HG02588 (cell line): Measurements from ENCODE around the gene CLDN6.
A peak's percentile ranks its signal among the peaks of the same experiment; 100 is the strongest.

Source experiments
- ATAC-seq: cut with Tn5 transposase; IDR thresholded peaks from one replicate; pipeline ENCODE4 v1.9.1; 2021; ENCODE audit warnings: mild to moderate bottlenecking, moderate library complexity; ENCODE audit not compliant: unreplicated experiment

The CLDN6 gene

DNA sequence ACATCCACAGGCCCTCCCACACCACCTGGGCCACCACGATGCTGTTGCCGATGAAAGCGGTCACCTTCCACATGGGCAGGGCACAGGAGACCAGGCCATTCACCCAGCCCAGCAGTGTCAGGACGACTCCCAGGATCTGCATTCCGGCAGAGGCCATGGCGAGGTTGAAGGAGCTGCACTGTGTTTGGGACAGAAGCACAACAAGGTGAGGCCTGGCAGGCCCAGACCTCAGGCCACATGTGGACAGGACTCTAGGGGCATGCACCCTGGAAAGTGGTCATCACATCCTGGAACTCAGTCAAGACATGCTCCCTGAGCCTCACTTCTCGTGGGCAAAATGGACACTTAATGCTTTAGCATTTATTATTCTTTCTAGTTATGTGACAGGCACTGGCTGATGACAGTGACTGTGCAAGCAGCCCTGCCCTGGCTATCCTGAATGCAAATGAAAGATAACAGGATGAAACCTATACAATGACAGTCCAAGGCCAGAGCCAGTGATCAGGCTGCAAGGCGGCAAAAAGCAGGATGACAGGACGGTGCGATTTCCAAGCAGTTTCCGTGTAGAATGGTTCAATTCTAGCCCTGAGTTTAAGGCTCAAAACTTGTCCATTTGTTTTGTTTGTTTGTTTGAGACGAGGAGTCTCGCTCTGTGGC, 2.0 kb downstream of the CLDN6 start:
- ATAC-seq, result no peak

DNA sequence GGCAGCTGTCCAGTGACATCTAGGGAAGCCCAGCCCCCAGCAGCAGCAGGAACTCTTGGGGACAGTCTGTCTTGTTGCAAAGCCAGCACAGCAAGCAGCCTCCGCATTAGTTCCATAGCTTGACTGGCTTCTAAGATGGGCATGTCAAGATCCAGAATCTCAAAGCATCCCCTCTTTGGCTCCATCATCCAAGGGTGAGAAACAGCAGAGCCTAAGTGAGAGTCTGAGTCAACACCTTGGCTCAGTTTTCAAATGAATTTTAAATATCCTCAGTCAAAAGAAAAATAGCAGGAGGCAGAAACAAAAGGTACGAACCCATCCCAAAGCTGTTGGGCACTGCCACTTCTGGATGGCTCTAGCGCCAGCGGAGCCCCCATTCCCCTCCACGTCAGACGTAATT, 3.0 kb downstream of the CLDN6 start:
- ATAC-seq, result no peak

DNA sequence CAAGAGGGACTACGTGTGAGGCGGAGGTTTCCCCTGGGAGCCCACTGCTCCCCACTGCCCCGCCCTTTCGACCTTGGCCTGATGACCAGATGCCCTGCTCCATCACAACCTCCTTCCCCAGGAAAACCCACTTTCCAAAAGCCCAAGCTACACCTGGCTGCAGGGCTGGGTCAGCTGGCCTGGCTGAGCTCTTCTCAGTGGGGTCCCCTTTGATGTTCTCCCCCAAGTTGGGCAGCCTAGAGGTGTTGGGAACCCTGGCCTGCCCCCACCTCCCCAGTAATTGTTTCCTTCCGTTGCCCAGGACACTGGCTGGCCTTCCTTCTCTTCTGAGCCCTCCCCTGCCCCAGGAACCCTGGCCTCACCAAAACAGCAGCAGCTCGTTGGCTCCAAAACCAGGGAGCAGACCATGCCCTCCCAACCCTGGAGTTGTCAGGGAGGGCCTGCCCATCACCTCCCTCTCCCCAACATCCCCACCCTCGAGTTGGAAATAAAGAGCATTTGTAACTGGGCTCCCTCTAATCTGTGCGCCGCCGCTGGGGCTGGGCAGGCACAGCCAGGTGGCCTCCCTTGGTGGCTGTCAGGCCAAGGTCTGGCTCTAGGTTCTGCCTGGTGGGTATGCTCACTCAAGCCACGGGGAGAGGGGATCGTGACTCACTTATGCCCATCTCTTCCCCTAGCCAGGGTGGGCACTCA, 3.8 kb downstream of the CLDN6 start:
- ATAC-seq, result no peak

DNA sequence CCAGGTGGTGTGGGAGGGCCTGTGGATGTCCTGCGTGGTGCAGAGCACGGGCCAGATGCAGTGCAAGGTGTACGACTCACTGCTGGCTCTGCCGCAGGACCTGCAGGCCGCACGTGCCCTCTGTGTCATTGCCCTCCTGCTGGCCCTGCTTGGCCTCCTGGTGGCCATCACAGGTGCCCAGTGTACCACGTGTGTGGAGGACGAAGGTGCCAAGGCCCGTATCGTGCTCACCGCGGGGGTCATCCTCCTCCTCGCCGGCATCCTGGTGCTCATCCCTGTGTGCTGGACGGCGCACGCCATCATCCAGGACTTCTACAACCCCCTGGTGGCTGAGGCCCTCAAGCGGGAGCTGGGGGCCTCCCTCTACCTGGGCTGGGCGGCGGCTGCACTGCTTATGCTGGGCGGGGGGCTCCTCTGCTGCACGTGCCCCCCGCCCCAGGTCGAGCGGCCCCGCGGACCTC, 4.5 kb downstream of the CLDN6 start:
- ATAC-seq, result no peak

DNA sequence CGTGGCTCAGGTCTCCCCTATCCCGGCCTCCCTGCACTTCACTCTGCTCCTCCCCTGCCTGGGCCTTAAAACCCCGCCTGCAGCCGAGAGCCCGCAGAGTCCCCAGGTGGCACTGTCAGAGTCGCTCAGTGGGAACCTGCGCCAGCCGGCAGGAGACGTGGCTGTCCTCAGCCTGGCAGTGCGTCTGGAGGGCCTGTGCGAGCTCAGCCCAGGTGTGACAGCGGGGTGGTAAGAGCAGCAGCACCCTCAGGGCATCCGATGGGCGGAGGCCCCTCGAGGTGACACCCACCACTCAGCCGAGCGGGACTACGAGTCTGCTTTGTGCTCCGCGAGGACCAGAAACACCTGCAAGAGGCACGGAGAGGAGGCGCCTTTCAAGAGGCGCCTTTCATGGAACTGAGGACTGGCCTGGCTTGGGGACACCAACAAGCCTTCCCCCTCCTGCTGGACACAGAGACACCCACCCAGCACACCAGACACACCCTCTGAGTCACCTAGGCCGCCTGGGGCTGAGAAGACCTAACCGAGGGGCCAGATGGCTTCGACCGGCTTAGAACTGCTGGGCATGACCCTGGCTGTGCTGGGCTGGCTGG, 5.1 kb downstream of the CLDN6 start, which contains the start of gene CLDN9:
Gene CLDN9 (plus strand): TSS at position 96 of the 593 bp plus-strand sequence. CDS start 440 bp downstream, at position 536.
- no peak for ATAC-seq

DNA sequence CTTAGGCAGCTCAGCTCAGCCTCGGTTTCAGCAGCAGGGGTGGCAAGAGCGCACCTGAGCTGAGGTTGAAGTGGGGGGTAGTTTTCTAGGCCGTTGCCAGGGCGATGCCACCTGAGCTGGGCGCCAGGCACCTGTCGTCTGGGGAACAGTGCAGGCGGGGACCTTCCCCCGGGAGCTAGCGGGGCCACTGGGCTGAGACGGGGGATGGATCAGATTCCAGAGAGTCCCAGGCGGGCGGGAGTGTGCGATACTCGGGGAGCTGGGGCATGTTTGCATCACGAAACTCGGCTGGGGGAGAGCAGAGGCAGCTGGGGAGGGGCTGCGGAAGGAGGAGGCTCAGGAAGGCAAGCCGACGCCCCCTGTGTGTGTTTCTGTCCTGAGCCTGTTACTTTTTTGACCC, 5.7 kb downstream of the CLDN6 start:
- ATAC-seq, result no peak

DNA sequence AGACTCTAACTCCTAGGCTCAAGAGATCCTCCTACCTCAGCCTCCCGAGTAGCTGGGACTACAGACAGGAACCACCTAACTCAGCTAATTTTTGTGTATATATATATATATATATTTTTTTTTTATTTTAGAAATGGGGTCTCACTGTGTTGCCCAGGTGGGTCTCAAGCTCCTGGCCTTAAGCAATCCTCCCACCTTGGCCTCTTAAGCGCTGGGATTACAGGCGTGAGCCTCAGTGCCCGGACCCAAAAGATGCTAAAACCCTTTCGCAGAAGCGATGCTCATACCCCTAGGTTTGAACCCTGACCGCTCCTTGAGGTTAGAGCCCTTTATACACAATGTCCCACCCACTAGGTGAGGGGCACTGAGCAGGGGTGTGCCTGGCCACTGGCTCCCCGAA, 7.5 kb downstream of the CLDN6 start:
- ATAC-seq, result no peak

DNA sequence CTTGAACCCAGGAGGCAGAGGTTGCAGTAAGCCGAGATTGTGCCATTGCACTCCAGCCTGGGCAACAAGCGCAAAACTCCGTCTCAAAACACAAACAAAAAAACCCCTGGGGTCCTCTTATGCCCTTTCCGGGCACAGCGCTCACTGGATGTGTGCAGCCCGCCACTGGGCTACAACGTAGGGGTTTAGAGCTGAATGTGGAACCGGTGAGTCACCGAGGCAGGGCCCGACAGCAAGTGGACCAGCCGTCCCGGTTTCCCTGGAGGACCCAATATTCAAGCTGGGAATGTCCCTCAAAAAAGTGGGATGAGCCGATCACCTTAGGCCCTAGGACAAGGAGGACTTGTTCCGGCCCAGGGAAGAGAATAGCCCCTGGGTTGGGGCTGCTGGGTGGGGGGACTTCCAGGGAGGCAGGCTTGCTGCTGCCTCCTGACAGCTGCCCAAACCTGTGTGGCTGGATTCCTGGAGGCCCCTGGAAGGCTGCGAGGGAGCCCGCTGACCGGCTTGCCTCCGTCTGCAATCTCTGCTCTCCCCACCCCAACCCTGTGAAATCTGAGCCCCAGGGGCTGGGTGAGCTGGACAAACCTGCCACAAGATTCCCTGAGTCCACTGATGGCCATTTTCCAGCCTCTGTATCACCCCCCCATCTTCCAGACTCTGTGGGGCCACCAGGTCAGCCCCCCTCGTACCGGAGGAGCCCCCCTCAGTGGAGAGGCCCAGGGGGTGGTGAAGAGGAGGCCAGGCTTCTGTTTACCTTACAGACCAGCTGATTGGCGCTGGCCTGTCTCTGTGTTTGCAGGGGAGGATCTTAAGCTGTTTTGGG, 8.2 kb downstream of the CLDN6 start:
- ATAC-seq, result no peak

DNA sequence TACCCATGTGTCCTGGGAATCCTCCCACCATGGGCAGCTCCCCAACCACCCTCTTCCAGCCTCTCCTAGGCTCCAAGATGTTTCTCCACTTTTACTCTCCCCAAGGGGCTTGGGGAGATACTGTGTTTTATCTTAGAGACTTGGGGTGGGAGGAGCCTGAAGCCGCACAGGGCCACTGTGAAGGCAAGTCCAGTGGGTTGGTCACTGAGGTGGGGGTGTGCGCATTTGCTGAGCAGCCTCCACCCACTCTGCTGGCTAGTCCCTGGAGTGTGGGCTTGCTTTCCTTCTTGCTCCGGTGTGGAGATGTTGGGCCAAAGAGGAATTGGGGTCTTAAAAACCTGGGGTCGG, 9.3 kb downstream of the CLDN6 start:
- no peak for ATAC-seq

DNA sequence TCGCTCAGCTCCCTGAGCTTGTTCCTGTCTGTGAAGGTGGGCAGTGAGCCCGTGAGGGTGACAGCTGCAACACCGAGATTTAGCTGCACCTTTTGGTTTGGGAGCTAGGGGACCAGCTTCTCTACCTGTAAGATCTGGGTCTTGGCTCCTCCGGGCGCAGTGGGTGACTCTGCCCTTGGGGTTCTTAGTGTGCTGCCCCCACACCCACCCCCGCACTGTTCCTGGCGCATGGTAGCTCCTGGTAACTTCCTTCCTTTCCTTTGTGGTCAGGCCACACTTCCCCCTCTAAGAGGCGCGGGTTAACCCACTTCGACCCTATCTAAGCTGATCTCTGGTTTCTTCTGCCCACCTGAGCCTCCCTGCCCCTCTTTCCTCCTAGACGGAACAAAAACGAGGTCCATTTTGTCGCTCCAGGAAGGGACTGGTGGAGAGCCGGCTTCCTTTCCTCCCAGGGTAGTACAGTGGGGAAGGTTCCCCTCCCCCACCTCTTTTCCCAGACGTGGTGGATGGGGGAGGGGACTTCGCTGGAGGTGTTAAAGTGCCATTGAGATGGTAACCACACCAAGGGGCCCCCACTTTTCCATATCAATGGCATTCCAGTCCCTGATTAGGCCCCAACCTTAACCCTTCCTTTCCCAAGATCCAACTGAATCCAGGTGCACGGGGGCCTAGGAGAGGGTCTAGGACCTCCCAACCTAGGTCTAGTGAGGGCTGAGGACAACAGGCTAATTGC, 9.9 kb downstream of the CLDN6 start:
- ATAC-seq, result no peak

DNA sequence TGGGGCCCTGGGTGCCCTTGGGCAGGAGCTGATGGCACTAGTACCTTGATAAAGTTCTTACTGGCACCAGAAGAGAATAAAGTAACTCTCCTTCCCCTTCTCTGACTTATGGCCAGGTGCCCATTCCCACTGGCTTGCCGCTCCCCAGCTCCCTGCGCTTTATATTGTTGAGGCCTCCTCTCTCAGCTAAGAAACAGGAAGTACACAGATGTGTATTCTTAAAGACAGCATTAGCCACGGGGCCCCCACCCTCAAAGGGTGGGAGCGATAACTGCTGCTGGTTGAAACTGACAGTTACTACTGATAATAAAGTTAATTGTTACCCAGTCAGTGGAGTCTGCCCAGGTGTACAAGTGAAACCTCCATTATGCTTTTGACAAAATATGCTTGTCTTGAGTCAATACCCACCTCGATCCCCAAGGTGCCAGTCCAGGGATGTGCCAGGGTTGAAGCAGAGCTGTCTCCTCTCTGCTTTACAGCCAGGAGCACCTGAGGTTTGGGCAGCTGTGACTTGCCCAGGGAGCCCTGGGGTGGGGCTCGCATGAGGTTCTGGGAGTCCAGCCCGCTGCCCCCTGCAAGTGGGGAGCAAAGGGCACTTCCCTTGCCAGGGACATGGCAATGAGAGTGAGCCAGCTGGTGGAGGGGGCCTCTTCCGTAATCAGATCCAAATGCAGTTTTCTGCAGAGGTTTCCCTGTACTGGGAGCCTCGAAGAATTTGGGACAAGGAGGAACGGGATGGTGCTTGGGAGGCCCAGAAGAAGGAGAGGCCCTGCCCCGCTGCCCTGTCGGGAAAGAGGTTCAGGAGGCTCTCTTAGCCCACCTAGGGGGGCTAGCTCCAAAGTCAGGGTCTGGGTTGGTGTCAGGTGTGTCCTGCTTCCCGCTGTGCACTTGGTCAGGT, 10.7 kb downstream of the CLDN6 start:
- ATAC-seq, result no peak

DNA sequence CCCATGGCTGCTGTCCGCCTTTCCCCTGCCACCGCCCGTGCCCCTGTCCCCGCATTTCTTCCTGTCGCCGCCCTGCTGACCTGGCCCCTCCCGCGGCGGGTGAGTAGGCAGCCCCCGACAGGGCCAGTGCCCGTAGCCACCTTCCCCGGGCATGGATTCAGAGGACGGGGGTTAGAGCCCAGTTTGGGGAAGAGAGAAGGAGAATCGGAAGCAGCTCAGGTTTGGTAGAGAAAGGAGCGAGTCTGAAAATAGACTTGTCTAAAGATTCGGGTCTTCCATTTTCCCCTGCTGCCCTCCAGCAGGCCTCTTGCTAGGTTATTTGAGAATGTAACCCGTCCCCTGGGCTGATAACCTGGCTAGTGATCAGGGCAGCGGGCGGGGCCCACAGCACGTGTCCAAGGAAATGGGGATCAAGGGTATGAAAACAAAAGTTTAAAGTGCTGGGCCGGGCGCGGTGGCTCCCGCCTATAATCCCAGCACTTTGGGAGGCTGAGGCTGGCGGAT, 13.2 kb downstream of the CLDN6 start:
- peak; percentile 1 for ATAC-seq

DNA sequence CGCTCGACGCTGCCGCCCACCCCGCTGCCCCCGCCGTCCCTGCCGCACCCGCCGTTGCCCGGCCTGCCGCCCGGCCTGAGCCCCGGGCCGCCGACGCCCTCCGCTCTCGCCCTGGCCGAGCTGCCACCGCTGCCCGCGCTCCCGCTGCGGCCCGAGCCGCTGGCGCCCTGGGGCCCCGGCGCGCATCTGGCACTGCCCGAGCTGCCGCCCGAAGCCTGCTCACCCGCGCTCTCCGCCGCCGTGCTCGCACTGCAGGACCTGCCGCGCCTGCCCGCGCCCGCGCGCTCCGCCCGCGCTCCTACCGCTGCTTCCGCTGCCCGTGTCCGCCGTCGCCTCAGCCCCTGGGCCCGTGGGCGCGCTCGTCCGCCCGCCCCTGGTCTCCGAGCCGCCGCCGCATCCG, 13.7 kb downstream of the CLDN6 start:
- peak; percentile 22 for ATAC-seq

DNA sequence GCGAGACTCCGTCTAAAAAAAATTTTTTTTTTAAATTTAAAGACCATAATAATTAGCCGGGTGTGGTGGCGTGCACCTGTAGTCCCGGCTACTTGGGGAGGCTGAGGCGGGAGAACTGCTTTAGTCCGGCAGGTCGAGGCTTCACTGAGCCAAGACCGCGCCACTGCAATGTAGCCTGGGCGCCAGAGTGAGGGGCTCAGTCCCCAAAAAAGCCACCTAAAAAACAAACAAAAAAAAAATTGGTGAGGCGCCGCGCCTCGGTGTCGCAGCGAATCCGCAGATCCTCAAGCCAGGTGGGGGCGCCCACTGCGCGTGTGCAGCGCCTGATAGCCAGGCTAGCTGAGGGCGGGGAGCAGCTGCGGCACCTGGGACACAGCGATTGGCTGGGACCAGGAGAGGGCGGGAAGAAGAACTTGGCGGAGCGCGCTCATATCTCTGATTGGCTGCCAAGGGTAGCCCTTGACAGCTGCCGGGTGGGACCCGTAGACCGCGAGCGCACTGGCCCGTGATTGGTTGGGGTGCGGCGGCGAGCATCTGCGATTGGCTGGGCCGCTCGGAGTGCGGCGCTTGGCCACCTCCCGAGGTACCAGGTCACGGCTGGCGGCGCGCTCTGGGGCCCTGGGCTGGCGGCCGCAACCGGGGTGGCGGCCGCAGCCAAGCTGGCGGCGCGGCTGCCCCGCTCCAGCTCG, 14.3 kb downstream of the CLDN6 start:
- ATAC-seq, result peak; percentile 90

DNA sequence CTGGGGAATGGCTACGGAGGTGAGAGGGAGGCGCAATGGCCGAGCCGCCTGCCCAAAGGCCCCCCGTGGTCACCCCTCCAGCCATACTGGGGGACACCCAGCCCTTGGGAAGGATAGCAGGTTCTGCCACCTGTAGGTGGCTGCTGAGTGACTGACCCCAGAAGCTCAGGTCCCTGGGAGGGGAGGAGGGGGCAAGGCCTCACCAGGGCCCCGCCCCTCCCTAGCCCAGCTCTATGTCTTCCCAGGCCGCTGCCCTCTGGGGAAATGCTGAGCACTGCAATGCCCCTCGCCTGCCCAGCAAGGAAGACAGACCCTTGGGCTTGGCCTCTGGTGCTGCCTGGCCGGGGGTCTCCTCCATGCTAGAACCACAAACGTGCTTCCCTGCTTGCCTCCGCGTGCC, 16.7 kb downstream of the CLDN6 start:
- ATAC-seq, result no peak

DNA sequence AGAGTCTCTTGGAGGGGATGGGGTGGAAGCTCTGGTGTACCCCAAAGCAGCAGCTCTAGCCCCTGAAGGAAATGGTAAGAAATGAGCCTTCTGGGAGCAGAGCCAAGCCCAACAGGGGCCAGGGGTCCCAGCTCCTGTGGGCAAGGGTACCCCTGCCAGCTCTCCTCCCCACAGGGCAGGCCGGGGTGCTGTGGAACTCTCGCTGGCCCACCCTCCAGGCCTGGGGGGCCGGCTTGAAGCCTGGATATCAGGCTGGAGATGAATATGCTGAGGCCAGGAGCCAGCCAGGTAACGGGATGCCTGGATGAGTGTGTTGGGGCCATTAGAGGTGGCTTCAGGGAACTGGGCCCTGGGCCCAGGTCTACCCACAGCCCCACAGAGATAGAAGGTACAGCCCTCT, 17.4 kb downstream of the CLDN6 start:
- no peak for ATAC-seq

DNA sequence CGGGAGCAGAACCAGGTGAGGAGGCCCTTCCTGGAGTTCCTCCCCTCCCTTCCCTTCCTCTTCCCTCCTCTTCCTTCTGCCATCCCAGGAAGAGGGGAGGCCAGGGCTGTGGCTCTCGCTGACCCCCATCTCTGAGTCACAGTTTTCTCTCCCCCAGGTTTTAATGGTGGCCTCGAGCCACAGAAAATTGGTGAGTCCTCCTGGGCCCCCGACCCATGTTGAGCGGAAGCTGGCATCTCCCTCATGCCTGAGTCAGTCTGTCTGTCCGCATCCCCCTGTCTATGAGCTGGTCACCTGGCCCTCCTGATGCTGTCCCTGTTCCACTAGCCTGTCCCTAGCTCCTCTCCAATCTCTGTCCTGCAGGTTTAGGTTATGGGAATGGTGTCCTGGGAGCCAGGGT, 18.1 kb downstream of the CLDN6 start:
- ATAC-seq, result no peak

DNA sequence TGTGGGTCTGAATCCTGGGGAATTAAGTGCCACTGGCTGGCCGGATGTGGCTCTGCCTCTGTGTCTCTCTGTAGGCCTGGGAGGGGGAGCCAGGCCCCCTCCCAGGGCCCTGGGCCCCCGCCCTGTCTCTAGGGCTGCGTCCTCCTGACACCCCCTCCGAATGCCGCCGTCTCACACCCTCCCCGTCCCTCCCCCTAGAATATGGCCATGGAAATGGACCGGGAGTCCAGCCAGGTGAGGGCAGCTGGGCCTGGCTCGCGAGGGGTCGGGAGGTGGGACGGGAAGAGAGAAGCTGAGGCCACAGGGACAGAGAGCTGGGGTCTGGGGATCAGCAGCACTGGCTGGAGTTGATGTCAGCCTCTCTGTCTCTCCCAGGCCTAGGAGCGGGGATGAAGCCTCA, 21.7 kb downstream of the CLDN6 start:
- no peak for ATAC-seq
